GM04503 (cell line): ENCODE data around the gene UQCR11.

Experiments used
- DNase-seq: peaks from one replicate; pipeline ENCODE4 v3.0.0-alpha.2; 2012; ENCODE audit warnings: low read depth

The UQCR11 gene

DNA sequence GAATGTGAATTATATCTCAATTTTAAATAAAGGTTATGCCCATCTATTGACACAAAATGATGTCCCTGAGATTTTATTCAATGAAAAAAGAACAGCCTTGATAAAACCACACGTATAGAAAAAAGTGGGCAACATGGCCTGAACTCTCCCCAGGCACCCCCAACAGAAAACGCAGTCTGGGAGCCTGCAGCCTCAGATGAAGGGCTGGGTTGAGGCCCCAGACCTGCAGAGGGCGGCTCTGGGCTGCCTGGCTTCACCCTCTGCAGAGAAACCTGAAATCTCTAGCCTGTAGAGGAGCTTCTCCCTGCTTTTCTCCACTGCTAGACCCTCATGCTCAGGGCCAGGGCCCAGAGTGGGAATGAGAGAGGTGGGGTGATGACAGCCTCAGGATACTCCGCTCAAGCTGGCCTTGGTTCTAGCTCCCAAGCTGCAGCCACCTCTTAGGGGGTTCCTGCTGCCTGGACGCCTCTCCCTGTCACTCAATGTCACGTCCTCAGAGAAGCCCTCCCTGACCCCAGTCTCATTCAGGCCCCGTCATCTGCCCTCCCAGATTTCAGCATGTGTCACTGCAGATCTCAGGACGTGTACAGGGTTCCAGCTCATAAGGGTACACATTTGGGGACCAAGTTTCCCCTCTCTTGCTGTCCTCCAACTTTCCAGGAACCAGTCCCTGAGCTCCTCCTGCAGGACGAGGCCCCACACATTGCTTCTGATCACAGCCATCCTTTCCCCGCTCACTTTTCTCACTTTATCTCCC lies 14.4 kb downstream of the UQCR11 start:
- DNase-seq: no peak

DNA sequence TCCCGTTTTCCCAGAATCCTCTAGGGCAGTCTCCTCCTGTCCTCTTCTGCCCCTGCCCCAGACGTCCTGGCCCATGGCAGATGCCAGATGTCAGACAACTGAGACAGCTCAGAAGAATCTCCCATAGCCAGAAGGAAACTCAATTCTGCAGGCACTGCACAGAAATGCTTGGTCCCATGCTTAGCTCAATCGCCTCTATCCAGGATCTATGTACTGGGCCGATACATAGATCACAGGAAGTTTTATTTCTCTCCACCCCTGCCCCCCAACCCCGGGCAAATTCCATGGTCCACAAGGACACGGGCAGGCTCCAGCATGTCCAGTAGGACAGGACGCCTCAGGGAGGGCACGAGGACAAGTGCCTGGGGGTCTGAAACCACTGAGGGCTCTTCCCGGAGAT lies 17.4 kb downstream of the UQCR11 start:
- no peak for DNase-seq

DNA sequence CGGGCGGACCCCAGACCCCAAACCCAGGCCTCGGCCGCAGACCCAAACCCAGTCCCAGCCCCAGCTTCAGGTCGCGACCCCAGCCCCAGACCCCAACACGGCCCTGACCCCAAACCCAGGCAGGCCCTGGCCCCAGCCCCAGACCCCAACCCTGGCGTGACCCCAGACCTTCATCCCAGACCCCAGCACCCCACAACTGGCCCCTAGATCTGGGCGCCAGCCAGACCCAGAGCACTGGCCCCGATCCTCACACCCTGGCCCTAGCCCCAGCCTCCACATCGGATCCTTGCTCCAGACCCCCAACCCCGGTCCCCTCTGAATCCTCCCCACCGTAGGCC lies 20.1 kb downstream of the UQCR11 start:
- no peak for DNase-seq

DNA sequence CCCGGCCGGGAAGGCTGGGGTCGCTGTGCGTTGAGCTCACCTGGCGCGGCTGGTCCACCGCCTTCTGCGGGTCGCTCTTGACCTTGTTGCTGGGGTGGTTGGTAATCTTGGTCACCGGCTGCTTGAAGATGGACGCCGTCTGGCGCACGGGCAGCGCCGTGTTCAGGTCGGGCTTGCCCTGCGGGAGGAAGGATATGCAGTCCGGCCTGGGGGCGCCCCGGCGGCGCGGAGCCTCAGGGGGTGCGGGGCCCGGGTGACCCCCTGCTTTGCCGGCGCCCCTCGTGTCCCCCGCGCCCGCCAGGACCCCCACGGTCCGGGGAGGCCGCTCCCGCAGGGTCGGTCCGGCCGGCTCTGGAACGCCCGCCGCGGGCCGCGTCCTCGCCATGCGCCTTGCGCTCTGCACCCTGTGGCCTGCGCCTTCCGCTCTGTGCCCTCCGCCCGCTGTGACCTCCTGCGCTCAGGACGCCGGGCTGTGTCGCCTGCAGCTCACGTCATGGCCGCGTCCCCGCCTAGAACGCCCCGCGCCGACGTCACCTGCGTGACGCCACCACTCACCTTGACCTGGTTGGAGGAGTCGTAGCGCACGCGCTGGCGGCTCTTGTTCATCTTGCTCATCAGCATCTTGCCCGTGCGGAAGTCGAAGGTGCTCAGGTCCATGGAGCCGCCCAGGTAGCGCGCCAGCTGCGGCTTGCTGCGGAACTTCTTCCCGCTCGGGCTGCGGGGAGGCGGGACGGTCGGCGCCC lies 20.6 kb downstream of the UQCR11 start:
- no peak for DNase-seq

DNA sequence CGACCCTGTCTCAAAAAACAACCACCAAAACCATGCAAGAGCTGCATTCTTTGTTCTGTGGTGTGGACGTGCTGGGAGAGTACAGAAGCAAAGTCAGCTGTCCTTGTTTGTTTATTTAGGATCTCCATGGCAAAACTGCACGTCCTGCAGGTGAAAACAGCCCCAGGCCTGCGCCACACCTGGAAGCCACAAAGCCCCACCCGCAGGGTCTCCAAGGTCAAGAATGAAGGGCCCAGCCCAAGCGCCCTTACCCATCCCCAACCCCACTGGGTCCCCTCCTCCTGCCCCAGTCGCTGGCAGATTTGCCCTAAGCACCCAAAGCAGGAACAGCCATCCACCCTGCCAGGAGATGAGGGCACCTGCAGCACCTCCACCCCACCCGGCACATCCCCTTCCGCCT lies 23.1 kb downstream of the UQCR11 start:
- no peak for DNase-seq

DNA sequence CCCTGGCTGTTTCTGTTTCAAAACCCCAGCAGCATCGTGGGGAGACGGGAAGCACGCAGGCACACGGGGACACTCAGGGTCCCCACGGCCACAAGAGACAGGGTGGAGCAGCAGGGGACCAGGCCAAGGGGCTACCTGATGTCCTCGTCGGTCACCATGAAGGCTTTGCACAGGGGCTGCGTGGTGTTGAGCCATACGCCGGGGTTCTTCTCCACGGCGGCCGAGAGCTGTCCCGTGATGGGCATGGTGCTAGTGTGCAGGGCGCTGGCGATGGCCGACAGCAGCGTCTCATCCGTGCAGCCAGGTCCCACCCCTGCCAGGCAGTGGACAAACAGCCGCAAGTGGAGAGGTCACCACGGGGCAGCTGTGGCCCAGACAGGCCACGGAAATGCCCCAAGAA lies 24.3 kb downstream of the UQCR11 start:
- DNase-seq: no peak

DNA sequence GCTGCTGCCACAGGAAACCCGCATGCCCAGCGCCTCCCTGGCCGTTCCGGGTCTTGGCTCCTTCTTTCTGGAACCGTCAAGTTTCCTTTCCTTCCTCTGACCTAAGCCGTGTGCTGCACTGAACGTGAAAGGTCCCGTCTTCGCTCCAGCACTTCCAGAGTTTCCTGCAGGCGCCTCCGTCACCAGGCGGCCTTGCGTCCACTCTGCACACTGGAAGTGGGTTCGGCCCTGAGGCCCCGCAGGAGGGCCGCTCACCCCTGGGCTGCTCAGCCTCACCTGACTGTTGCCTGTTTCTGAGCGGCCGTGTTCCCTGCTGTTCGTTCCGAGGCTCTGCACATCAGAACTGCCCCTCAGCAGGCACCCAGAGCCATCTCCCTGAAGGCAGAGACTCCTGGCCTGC lies 24.9 kb downstream of the UQCR11 start:
- DNase-seq: no peak

DNA sequence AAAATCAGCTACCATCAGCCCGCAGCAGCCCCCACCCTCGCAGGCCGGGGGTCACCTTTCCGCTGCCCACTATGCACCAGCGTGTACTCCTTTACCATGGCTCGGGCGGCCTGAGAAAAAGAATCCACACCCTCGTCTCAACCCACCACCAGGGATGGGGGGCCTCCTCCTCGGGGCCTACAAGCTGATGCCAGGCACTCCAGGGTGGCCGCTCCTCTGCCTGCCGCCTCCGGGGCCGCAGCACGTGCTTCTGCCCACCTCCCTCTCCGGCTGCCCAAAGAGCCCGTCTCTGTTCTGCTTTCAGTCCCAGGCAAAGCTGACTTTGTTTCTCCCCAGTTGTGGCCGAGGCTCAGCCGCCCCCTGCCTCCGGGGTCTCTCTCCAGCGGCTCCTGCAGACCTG lies 26.0 kb downstream of the UQCR11 start:
- DNase-seq: no peak

DNA sequence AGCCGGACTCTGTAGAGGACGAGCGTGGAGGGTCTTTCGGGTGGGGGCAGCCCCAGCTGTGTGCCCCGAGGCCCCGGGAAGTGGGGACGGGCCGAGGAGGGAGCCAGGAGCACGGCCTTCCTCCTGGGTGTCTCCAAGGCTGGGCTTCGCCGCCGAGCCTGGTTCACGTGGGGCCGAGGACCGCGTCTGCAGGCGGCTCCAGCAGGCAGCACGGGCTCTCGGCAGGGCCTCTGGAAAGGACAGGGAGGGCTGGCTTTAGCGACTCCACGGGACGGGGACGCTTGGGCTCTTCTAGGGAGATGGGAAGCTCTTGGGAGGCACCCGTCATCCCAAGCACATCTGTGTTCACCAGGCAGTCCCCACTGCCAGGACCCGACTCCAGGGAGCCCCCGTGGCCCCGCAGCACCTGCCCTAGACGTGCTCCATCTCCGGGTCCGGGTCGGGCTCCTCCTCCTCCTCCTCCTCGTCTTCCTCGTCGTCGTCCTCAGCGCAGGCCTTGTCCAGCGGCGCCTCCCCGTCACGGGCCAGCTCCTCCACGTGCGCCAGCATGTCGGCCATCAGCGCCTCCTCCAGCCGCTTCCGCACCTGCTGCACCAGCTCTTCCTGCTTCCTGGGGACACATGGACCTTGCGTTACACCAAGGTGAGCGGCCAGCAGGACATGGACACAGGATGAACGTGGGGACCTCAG lies 27.2 kb downstream of the UQCR11 start:
- no peak for DNase-seq

DNA sequence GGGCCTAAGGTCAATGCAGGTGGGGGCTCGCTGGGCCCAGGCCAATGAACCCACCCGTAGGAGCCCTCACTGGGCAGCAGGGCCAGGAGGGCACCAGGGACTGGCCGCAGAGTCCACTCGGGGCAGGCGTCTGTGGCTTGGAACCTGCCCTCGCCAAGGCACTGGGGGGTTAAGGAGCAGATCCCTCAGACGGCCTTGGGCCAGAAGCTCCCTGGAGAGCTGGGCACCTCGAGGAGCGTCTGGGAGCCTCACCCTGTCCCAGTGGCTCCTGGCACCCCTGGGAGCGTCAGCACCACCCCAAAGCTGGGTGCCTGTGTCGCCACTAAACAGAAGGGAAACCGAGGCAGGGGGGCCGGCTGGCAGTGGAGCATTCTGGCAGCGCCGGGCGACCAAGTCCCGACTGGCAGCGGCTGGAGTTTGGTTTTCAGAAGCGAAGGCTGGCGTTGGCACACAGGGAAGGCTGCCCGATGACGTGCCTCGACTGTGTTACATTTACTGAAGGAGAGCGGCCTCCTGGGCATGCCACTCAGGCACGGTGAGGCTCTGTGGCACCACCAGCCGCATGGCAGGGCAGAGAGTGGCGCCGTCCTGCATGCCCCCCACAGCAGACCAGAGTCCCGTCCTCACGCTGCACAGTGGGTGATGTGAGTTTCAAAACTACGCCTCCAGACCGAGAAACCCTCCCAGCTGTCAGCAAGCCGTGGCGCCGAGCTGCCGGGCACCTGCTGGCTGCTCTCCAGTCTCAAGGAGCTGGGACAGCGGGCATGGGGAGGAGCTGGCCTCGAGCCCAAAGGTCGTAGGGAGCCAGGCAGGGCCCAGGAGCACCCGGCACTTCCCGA lies 28.0 kb downstream of the UQCR11 start:
- no peak for DNase-seq

DNA sequence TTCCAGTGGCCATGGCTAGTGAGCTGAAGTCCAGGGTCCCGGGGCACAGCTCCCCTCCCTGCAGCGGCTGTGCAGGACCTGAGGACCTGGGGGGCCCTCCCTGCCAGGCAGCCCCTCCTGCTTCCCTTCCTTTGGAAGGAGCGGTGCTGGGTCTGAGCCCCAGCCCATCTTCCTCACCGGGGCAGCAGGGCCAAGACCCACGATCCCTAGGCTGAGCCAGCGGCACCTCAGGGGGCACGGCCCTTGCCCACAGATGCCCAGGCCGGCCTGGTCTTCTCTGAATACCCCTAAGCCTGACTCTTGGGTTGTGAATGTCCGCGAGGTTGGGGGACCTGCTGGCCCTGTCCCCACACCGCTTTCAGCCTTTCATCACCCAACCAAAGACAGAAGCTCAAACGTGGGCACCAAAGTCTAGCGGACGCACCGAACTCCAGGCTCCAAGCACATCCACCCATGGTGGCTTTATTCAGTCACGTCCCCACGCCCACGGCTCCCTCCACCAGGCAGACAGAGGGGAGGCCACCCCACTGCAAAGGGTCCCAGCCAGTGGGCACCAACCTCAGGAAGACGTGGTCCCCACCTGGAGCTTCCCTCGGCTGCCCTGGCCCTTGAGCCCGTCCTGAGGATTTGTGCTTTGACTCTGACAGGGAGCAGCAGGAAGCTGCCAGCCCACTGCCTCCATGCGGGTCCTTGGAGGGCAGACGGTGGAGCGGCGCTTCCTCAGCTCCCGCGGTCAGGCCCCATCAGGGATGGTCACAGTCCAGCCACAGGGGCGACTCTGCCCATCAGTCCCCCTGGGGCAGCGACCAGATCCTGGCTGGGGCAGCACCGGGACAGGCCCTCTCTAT lies 28.8 kb downstream of the UQCR11 start:
- no peak for DNase-seq

DNA sequence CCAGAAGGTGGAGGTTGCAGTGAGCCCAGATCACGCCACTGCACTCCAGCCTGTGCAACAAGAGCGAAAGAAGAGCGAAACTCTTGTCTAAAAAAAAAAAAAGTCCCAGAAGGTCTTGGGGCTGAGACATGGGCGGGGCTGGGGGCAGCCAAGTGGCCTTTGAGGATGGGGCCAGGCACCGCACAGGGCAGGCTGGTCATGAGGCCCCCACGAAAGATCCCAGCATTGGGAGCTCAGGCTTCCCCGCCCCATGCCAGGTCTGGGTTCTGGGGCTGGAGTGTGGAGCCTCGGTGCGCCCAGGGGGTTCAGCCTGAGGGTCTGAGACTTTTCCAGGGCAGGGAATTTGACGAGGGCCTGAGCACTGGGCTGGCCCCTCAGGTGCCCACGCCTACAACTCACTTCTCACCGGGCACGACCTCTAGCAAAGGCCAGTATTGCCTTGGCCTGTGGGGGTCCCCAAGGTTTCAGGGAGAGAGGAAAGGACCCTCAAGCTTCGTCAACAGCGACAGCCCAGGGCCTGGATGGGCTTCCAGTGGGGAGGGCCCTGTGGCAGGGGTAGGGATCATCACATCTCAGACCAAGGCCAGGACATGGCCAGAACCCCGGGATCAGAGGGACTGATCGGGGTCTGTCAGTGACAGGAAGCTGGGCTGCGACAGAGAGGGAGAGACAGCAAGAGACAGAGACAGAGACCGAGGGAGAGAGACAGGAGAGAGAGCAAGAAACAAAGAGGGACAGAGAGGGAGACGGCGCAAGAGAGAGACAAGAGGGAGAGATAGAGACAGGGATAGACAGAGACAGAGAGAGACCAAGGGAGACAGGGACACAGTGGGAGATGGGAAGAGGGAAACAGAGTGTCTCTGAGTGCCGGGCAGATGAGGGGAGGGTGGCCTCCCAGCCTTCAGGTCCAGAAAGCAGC lies 29.7 kb downstream of the UQCR11 start:
- DNase-seq: no peak

DNA sequence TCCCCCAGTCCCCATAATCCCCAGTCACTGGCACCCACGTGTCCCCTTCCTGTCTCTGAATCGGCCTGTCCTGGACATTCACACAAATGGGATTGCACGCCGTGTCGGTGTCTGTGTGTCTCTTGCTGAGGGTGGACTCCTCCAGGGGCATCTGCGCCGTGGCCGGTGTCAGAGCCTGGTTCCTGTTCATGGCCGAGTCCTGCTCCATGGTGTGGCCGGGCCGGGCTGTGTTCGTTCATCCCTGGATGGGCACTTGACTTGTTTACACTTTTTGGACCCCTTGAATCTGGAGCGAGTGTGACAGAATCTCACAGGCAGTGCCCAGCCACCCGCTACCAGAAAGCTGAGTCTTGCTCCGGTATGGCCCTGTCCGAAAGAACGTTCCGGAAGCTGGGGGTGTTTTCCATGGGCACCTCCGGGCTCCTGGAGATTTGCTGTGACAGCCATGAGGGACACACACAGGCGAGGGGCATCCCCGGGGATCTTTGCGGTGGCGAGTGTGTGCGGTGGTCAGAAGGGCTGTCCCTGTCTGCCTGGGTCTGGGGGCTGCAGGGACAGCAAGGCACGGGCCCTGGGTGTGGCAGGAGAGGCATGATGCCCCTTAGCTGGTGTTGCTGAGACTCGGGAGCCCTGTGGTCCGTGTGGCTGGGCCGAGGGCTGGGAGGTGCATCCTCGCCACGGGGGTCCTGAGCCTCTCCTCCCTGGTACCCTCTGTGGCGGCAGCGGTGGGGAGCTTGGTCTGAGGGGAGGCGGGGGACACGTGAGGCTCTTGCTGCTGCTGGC lies 30.7 kb downstream of the UQCR11 start:
- no peak for DNase-seq

DNA sequence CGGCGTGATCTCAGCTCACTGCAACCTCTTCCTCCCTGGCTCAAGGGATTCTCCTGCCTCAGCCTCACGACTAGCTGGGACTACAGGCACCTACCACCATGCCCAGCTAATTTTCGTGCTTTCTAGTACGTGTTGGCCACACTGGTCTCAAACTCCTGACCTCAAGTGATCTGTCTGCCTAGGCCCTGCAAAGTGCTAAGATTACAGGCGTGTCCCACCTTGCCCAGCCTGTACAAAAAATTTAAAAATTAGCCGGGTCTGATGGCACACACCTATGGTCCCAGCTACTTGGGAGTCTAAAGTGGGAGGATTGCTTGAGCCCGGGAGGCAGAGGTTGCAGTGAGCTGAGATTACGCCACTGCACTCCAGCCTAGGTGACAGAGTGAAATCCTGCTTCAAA lies 32.5 kb downstream of the UQCR11 start:
- DNase-seq: no peak

DNA sequence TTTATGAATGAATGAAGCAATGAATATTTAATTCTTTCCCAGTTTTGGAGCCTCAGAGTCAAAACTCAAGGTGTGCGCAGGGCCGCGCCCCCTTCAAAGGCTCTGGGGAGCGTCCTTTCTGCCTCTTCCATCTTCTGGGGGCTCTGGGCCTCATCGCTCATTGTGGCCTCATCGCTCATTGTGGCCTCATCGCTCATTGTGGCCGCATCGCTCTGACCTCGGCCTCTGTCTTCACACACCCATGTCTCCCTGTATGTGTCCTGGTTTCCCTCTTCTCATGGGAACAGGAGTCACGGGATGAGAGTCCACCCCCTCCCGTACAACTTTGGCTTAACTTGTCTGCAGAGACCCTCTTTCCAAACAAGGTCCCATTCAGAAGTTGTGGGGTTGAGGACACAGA lies 33.9 kb downstream of the UQCR11 start:
- DNase-seq: no peak

DNA sequence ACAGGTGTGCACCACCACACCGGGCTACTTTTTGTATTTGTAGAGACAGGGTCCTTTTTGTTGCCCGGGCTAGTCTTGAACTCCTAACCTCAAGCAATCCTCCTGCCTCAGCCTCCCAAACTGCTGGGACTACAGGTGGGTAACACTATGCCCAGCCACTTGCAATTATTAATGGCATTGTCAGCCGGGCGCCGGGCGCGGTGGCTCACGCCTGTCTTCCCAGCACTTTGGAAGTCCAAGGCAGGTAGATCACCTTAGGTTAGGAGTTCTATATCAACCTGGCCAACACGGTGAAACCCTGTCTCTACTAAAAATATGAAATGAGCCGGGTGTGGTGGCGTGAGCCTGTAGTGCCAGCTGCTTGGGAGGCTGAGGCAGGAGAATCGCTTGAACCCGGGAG lies 34.4 kb downstream of the UQCR11 start:
- no peak for DNase-seq

DNA sequence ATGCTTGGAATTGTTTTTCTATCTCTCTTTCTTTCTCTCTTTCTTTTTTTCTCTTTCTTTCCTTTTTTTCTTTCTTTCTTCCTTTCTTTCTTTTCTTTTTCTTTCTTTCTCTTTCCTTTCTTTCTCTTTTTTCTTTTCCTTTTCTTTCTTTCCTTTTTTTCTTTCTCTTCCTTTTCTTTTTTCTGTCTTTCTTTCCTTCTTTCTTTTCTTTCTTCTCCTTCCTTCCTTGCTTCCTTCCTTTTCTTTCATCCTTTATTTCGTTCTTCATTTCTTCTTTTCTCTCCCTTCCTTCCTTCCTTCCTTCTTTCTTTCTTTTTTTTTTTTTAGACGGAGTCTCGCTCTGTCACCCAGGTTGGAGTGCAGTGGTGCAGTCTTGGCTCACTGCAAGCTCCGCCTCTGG lies 35.3 kb downstream of the UQCR11 start:
- DNase-seq: no peak

DNA sequence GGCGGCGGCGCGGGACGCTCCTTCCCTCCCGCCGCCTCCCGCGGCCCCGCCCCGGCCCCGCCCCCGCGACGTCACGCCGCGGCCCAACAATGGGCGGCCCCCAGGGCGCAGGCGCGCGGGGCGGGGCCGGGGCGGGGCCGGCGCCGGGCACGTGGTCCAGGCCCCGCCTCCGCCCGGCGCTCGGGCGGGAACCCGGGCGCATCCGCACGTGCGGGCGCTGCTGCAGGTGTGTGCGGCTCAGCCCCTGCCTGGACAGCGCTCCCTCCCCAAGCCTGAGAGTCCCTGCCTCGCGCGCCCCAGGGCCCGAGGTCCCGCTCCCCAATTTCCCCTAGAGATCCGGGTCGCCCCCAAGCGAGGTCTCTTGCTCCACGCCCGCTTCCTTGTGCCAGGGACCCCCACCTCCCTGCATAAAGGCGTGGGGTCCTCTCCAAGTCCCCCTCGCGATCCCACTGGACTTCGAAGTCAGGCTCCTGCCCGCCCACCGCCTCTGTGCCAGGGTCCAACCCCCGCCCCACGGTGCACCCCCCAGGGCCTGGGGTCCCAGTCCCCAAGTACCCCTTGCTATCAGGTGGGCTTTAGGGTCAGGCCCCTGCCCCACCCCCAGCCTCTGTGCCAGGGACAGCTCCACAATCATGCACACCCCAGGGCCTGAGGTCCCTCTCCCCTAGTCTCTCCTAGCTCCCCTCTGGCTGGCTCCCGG lies 36.8 kb downstream of the UQCR11 start, which contains the start of gene MEX3D:
Gene MEX3D (minus strand): TSS at position 6 of the 700 bp plus-strand sequence. CDS start 267 bp downstream, outside the sequence.
- DNase-seq: no peak

DNA sequence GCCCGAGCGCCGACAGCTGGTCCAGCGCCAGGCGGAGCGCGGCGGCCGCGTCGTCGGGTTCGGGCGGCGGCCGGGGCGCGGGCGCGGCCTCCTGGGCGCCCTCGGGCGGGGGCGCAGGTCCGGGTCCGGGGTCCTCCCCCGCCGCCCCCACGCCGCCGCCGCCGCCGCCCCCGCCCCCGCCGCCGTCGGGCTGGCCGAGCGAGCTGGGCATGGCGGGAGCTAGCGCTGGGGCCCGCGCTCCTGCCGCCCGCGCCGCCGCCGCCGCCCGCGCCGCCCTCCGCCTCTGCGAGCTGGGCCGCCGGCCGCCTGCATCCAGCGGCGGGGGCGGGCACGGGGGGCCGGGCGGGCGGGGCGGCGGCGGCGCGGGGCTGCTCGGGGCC lies 37.4 kb downstream of the UQCR11 start:
- DNase-seq: no peak
